ENCODE data around the gene PBLD.

Gene PBLD

GRCh38 chr10:68301790-68302502, 30.8 kb downstream of the PBLD start:
- TF ChIP-seq CTCF (IDR thresholded peaks at IDR 0.05; ENCODE audit: low read depth, low read length), result peak; percentile 44
- H3K4me3 ChIP-seq (replicated peaks in 1 of 2; ENCODE audit: low read depth in 2 of 2, low read length in 2 of 2), result no peak overlapping the region
- peak; percentile 68 to 72 for DNase-seq (ENCODE audit: low read depth in 2 of 2)

GRCh38 chr10:68301301-68301700, 31.4 kb downstream of the PBLD start:
- H3K4me3 ChIP-seq (replicated peaks in 1 of 2; ENCODE audit: low read depth in 2 of 2, low read length in 2 of 2), result no peak overlapping the region
- no peak for TF ChIP-seq CTCF (IDR thresholded peaks at IDR 0.05; ENCODE audit: low read depth, low read length)
- no peak for DNase-seq (ENCODE audit: low read depth in 2 of 2)

GRCh38 chr10:68296843-68297663, 35.7 kb downstream of the PBLD start:
- no peak overlapping the region for H3K4me3 ChIP-seq (replicated peaks in 1 of 2; ENCODE audit: low read depth in 2 of 2, low read length in 2 of 2)
- no peak for DNase-seq (ENCODE audit: low read depth in 2 of 2)
- no peak for TF ChIP-seq CTCF (IDR thresholded peaks at IDR 0.05; ENCODE audit: low read depth, low read length)

- no peak for DNase-seq (ENCODE audit: low read depth in 2 of 2)
- TF ChIP-seq CTCF (IDR thresholded peaks at IDR 0.05; ENCODE audit: low read depth, low read length), result no peak
- no peak overlapping the region for H3K4me3 ChIP-seq (replicated peaks in 1 of 2; ENCODE audit: low read depth in 2 of 2, low read length in 2 of 2)
These were observed 42.0 kb downstream of the PBLD start for GRCh38 chr10:68290736-68291135.

- no peak overlapping the region for H3K4me3 ChIP-seq (replicated peaks in 1 of 2; ENCODE audit: low read depth in 2 of 2, low read length in 2 of 2)
- no peak for DNase-seq (ENCODE audit: low read depth in 2 of 2)
- no peak for TF ChIP-seq CTCF (IDR thresholded peaks at IDR 0.05; ENCODE audit: low read depth, low read length)
These were observed 44.0 kb downstream of the PBLD start for GRCh38 chr10:68288717-68289116.

- TF ChIP-seq CTCF (IDR thresholded peaks at IDR 0.05; ENCODE audit: low read depth, low read length), result no peak
- peak; percentile 5 to 6 for DNase-seq (ENCODE audit: low read depth in 2 of 2)
- H3K4me3 ChIP-seq (replicated peaks in 1 of 2; ENCODE audit: low read depth in 2 of 2, low read length in 2 of 2), result no peak overlapping the region
These were observed 48.4 kb downstream of the PBLD start for GRCh38 chr10:68284062-68285001.

Measured in cardiac fibroblast (primary cell).